Heart left ventricle (tissue), 13 donors: Measurements from ENCODE around the gene SYNE2.

Source experiments
- CTCF ChIP-seq, 12 donors: fragments of 200-600 bp; sonication (generic) in 4 of 12; IDR thresholded peaks; one replicate each; pipeline versions ENCODE4 v1.5.0 to v1.8.0; 2018 to 2022; ENCODE audit warnings: antibody characterized with exemption in 12 of 12, mild to moderate bottlenecking in 5 of 12
- POLR2A ChIP-seq, 2 donors: fragments of 450-650 bp; IDR thresholded peaks; one replicate each; pipeline ENCODE4 v1.6.1; 2017; ENCODE audit warnings: antibody characterized with exemption in 2 of 2, mild to moderate bottlenecking in 2 of 2, moderate library complexity in 2 of 2
- donor health status: ischemic (EF 13 %, LVEDD 7.1; RV severe dilation, severe dysfunction).
- donor health status: DM: no; HTN: yes; CAD: no.
- donor health status: DM: no; HTN: no; CAD: no.
- donor health status: ischemic (EF 25% LVEDD 6.9; RV normal size, moderate dysfunction).
- donor health status: ischemic (EF 25% LVEDD 5.7; RV mildly dilated, moderate dysfunction).
- donor health status: ischemic (EF 35%, LVEDD 5.7; RV mildly dilated, moderate dysfunction).
- donor health status: nonischemic (EF 11% LVEDD 7.7; RV severe dilation, severe dysfunction).
- donor health status: DM: yes; HTN: yes; CAD: no.
- donor health status: PGD.
- donor health status: ischemic (EF 29% LVEDD 5.4; RV normal size, mild dysfunction).
- donor health status: nonischemic (EF 23%, LVEDD 6.1; RV moderate dilation, normal function).

GRCh38 chr14:63895510-63895909 is 42.7 kb downstream of the SYNE2 start:
- TF ChIP-seq CTCF (IDR thresholded peaks at IDR 0.05) (no peak), POLR2A (IDR thresholded peaks at IDR 0.05) (no peak)
